GM12872 (cell line): ENCODE measurements around the gene MLLT3.

Experiments
- CTCF ChIP-seq: IDR thresholded peaks from 3 replicates; pipeline ENCODE4 v1.5.1; 2011; ENCODE audit warnings: low read depth, mild to moderate bottlenecking, low read length, moderate library complexity; ENCODE audit not compliant: insufficient read depth

Gene MLLT3

GRCh38 chr9:20507431-20507830 lies 114.9 kb downstream of the MLLT3 start:
- no peak for TF ChIP-seq CTCF

DNA sequence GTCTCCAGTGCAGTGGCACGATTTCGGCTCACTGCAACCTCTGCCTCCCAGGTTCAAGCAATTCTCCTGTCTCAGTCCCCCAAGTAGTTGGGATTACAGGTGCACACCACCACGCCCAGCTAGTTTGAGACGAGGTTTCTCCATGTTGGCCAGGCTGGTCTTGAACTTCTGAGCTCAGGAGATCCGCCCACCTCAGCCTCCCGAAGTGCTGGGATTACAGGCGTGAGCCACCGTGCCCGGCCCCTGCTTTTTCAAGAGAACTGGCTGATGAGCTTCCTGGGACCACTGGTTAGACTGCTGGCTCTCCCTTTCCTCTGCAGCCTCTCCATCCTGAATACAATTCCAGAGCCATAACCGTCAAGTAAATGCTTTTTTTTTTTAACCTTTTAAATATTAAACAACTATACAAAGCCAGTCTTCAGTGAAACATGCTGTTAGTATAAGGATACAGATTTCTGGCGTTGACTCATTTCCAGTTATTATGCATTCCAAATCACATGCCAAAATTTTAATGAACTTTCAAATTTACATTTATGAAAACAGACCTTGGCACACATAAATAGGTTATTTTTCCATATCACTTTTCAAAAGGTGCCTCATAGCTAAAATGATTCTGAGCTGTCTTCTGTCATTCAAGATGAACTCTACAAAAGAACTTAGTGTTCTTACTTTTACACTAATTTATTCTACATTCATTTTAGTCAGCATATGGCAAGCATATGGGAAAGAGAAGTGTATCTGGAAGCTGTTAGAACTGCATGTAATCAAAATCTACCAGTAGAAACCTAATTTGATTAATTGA lies 116.0 kb downstream of the MLLT3 start:
- TF ChIP-seq CTCF: no peak

GRCh38 chr9:20505574-20505973 lies 116.7 kb downstream of the MLLT3 start:
- TF ChIP-seq CTCF: no peak

GRCh38 chr9:20504930-20505329 lies 117.4 kb downstream of the MLLT3 start:
- no peak for TF ChIP-seq CTCF

DNA sequence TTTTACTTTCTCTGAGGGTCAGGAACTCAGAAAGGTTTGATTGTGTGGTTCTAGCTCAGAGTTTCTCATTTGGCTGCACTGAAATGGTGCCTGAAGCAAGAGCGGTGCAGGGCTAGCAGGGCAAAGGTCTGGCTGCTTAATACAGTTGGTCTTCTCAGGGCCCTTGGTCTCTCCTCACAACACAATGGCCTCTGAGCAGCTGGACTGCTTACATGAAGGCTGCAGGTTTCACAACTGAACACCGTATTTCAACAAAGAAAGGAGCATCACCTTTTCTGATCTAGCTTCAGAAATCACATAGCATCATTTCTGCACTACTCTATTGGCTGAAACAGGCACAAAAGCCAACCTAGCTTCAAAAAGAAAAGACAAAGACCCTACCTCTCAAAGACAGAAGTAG lies 122.2 kb downstream of the MLLT3 start:
- no peak for TF ChIP-seq CTCF

DNA sequence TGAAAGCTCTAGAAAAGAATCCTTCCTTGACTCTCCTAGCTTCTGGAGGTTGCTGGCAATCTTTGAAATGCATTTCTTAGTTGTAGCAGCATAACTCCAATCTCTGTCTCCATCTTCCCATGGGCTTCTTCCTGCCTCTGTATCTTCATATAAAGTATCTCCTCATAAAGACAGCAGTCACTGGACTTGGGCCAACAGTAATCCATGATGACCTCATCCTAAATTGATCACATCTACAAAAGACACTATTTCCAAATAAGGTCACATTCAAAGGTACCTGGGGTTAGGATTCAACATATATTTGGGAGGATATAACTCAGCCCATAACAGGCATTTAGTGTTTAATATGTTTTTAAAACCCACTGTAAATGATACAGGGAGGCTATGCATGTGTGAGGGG lies 123.3 kb downstream of the MLLT3 start:
- TF ChIP-seq CTCF: no peak

GRCh38 chr9:20496328-20496727 lies 126.0 kb downstream of the MLLT3 start:
- TF ChIP-seq CTCF: no peak
